Ascending aorta (tissue), 2 donors: ENCODE results near the gene RUNDC3A. TPM values are rescaled to one million over a fixed set of nuclear protein-coding genes. Genes with fewer than 3 reads are reported as not detected.

Experiments
- DNase-seq, 2 donors: peaks; one replicate each; pipeline ENCODE4 v3.0.0-alpha.2; 2019; ENCODE audit warnings: low spot score in 2 of 2
- H3K27ac ChIP-seq, 2 donors: fragments of 200-600 bp; sonication (generic); one replicate each; pipeline ENCODE4 v1.5.1; 2016 to 2017; ENCODE audit warnings: mild to moderate bottlenecking in 1 of 2
- H3K27me3 ChIP-seq: fragments of 200-600 bp; sonication (generic); one replicate; pipeline ENCODE4 v1.5.1; 2017
- H3K36me3 ChIP-seq, 2 donors: fragments of 200-600 bp; sonication (generic); one replicate each; pipeline ENCODE4 v1.5.1; 2016
- H3K4me1 ChIP-seq, 2 donors: fragments of 200-600 bp; sonication (generic); one replicate each; pipeline ENCODE4 v1.5.1; 2016 to 2017; ENCODE audit warnings: mild to moderate bottlenecking in 1 of 2
- H3K4me3 ChIP-seq, 2 donors: fragments of 200-600 bp; sonication (generic); one replicate each; pipeline ENCODE4 v1.5.1; 2016 to 2017; ENCODE audit warnings: mild to moderate bottlenecking in 1 of 2
- H3K9me3 ChIP-seq, 2 donors: fragments of 200-600 bp; sonication (generic); one replicate each; pipeline ENCODE4 v1.5.1; 2016
- intact Hi-C: fragments of 100-400 bp; cut with DNase I; formaldehyde crosslinking; loops from one replicate; pipeline ENCODE4 v1.15.1; 2023
- total RNA-seq: library from RNA; depleted of rRNA; stranded (reverse); fragments of >200 nt; gene quantifications from one replicate; pipeline ENCODE4 v1.1.0, GENCODE V29; 2016
- TF ChIP-seq, protein P1 (sequence below), 3 experiments: fragments of 200-600 bp in 2 of 3; fragments of 450-650 bp in 1 of 3; sonication (generic) in 2 of 3; IDR thresholded peaks; one replicate each; pipeline ENCODE4 v1.5.1; 2016 to 2019; ENCODE audit warnings: antibody characterized with exemption in 3 of 3, mild to moderate bottlenecking in 1 of 3, moderate library complexity in 1 of 3

Gene RUNDC3A
- total RNA-seq = not detected

GRCh38 chr17:44308320-44308818 is at the start of gene RUNDC3A:
Gene RUNDC3A (plus strand): TSS chr17:44308601. CDS start chr17:44308833, 232 bp downstream.
- no peak within 1 kb of the TSS for H3K27ac ChIP-seq
- peak in 1 of 2 donors; percentile 82 for DNase-seq
- H3K9me3 ChIP-seq = no peaks in the 10 kb centered on the region
- TF ChIP-seq, protein P1, sequence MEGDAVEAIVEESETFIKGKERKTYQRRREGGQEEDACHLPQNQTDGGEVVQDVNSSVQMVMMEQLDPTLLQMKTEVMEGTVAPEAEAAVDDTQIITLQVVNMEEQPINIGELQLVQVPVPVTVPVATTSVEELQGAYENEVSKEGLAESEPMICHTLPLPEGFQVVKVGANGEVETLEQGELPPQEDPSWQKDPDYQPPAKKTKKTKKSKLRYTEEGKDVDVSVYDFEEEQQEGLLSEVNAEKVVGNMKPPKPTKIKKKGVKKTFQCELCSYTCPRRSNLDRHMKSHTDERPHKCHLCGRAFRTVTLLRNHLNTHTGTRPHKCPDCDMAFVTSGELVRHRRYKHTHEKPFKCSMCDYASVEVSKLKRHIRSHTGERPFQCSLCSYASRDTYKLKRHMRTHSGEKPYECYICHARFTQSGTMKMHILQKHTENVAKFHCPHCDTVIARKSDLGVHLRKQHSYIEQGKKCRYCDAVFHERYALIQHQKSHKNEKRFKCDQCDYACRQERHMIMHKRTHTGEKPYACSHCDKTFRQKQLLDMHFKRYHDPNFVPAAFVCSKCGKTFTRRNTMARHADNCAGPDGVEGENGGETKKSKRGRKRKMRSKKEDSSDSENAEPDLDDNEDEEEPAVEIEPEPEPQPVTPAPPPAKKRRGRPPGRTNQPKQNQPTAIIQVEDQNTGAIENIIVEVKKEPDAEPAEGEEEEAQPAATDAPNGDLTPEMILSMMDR (IDR thresholded peaks at IDR 0.05) = no peak
- H3K4me1 ChIP-seq = peaks cover 0 to 12% of the 10 kb centered on the region in 2 donors
- H3K36me3 ChIP-seq = no peaks in the 10 kb centered on the region
- H3K27me3 ChIP-seq = no peaks in the 10 kb centered on the region
- intact Hi-C loops = no loop called here
- peak within 1 kb of the TSS; percentile 47 to 59 for H3K4me3 ChIP-seq

DNA sequence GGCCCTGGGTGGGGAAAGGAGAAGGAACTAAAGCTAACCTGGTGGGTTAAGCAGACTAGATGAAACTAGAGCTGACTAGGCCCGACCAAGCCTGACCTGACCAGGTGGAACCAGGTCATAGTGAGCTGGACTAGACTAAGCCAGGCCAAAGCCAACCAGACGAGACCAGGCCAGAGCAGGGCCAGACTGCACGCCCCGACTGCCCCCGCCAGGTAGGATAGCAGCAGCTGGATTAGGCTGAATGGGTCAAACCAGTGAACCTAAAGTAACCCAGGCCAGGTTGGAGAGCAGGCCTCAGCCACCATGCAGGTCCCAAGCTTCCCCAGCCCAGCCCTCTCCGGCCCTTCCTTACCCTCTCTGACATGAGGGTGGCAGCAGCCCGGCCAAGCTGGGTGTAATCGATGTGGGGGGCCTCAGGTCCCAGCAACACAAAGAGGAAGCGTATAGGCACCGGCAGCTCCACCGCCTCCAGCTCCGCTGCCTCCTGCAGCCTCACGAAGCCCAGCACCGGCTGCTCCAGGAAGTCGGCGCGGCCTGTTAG is 49.5 kb upstream of the RUNDC3A start:
- Histone ChIP-seq H3K27ac (no peak overlapping the region), H3K4me3 (no peak overlapping the region), H3K27me3 (no peaks in the 10 kb centered on the region), H3K4me1 (no peaks in the 10 kb centered on the region), H3K36me3 (no peaks in the 10 kb centered on the region), H3K9me3 (no peaks in the 10 kb centered on the region)
- DNase-seq = no peak
- intact Hi-C loops = no loop called here
- TF ChIP-seq, protein P1 (IDR thresholded peaks at IDR 0.05) = no peak

DNA sequence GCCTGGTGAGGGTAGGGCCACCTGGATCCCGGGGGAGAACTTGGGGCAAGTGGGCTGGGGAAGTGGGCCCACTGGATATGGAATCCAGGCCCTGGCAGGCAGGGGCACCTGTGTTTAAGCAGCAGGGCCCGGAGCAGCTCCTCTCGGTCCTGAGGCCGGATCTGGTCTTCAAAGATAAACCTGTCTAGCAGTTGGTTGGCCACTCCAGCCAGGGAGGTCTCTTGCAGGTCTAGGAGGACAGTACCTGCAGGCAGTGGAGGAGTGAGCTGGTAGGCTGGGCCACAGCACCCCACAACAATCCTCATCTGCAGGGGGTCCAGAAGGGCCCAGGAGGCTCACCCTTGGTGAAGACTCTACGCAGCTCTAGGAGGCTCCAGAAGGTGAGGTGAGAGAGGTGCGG is 48.1 kb upstream of the RUNDC3A start:
- TF ChIP-seq, protein P1 (IDR thresholded peaks at IDR 0.05) = no peak
- intact Hi-C loops = no loop called here
- H3K4me1 ChIP-seq = no peaks in the 10 kb centered on the region

GRCh38 chr17:44262654-44263225 is 45.7 kb upstream of the RUNDC3A start:
- H3K4me1 ChIP-seq = no peaks in the 10 kb centered on the region
- TF ChIP-seq, protein P1 (IDR thresholded peaks at IDR 0.05) = no peak
- no peaks in the 10 kb centered on the region for H3K27me3 ChIP-seq
- no peak for DNase-seq
- intact Hi-C loops = no loop called here
- no peak overlapping the region for H3K4me3 ChIP-seq
- no peak overlapping the region for H3K27ac ChIP-seq
- no peaks in the 10 kb centered on the region for H3K36me3 ChIP-seq
- no peaks in the 10 kb centered on the region for H3K9me3 ChIP-seq

More for the DNA sequence above, 48.1 kb upstream of the RUNDC3A start:
- Histone ChIP-seq H3K27ac (no peak overlapping the region), H3K36me3 (no peaks in the 10 kb centered on the region), H3K9me3 (no peaks in the 10 kb centered on the region), H3K27me3 (no peaks in the 10 kb centered on the region), H3K4me3 (no peak overlapping the region)
- no peak for DNase-seq

DNA sequence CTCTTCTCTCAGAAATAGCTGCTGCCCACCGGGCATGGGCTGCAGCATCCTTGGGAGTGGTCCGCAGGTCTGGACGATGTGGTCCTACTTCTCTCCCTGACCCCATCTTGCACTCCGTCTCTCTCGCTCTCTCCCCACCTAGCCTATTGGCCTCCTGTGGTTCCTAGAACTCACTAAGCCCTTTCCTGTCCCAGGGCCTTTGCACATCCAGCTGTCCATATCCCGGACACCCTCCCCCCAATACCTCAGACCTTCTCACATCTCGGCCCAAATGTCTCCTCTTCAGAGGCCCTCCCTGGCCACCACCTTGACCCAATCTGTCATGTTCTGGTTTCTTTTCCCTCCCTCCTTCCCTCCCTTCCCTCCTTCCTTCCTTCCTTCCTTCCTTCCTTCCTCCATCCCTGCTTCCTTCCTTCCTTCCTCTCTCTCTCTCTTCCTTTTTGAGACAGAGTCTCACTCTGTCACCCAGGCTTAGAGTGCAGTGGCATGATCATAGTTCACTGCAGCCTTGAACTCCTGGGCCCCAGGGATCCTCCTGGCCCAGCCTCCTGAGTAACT is 45.0 kb upstream of the RUNDC3A start:
- no peaks in the 10 kb centered on the region for H3K4me1 ChIP-seq
- H3K4me3 ChIP-seq = no peak overlapping the region
- H3K27ac ChIP-seq = no peak overlapping the region
- no peaks in the 10 kb centered on the region for H3K9me3 ChIP-seq
- TF ChIP-seq, protein P1 (IDR thresholded peaks at IDR 0.05) = no peak
- H3K36me3 ChIP-seq = no peaks in the 10 kb centered on the region
- H3K27me3 ChIP-seq = no peaks in the 10 kb centered on the region
- no peak for DNase-seq
- intact Hi-C loops = no loop called here
